ENCODE measurements around the gene PCBD1.

The PCBD1 gene

GRCh38 chr10:70917635-70918034, 29.3 kb upstream of the PCBD1 start:
- no peak for DNase-seq (ENCODE audit: low read depth in 2 of 2)

GRCh38 chr10:70917226-70917625, 28.9 kb upstream of the PCBD1 start:
- DNase-seq (ENCODE audit: low read depth in 2 of 2), result no peak

GRCh38 chr10:70916241-70916640, 27.9 kb upstream of the PCBD1 start:
- no peak for DNase-seq (ENCODE audit: low read depth in 2 of 2)

- DNase-seq (ENCODE audit: low read depth in 2 of 2), result no peak
Observed at GRCh38 chr10:70915806-70916205, 27.4 kb upstream of the PCBD1 start.

GRCh38 chr10:70915206-70915605, 26.8 kb upstream of the PCBD1 start:
- DNase-seq (ENCODE audit: low read depth in 2 of 2), result no peak

GRCh38 chr10:70914316-70914864, 26.0 kb upstream of the PCBD1 start:
- DNase-seq (ENCODE audit: low read depth in 2 of 2), result no peak

- no peak for DNase-seq (ENCODE audit: low read depth in 2 of 2)
Observed at GRCh38 chr10:70913893-70914240, 25.5 kb upstream of the PCBD1 start.

- no peak for DNase-seq (ENCODE audit: low read depth in 2 of 2)
Observed at GRCh38 chr10:70913191-70913892, 25.0 kb upstream of the PCBD1 start.

GRCh38 chr10:70912556-70912955, 24.2 kb upstream of the PCBD1 start:
- DNase-seq (ENCODE audit: low read depth in 2 of 2), result no peak

GRCh38 chr10:70911386-70911785, 23.0 kb upstream of the PCBD1 start:
- no peak for DNase-seq (ENCODE audit: low read depth in 2 of 2)

GRCh38 chr10:70910486-70911341, 22.3 kb upstream of the PCBD1 start:
- no peak for DNase-seq (ENCODE audit: low read depth in 2 of 2)

- no peak for DNase-seq (ENCODE audit: low read depth in 2 of 2)
Observed at GRCh38 chr10:70909326-70909935, 21.1 kb upstream of the PCBD1 start.

GRCh38 chr10:70908406-70909296, 20.3 kb upstream of the PCBD1 start:
- DNase-seq (ENCODE audit: low read depth in 2 of 2), result no peak

- no peak for DNase-seq (ENCODE audit: low read depth in 2 of 2)
Observed at GRCh38 chr10:70907637-70908405, 19.5 kb upstream of the PCBD1 start.

- DNase-seq (ENCODE audit: low read depth in 2 of 2), result no peak
Observed at GRCh38 chr10:70906953-70907636, 18.7 kb upstream of the PCBD1 start.

- no peak for DNase-seq (ENCODE audit: low read depth in 2 of 2)
Observed at GRCh38 chr10:70906031-70906783, 17.8 kb upstream of the PCBD1 start.

- DNase-seq (ENCODE audit: low read depth in 2 of 2), result no peak
Observed at GRCh38 chr10:70905071-70906021, 17.0 kb upstream of the PCBD1 start.

- no peak for DNase-seq (ENCODE audit: low read depth in 2 of 2)
Observed at GRCh38 chr10:70903262-70903921, 15.0 kb upstream of the PCBD1 start.
